IPS DF 6.9 (cell line): ENCODE data around the gene FOXA2.
"Not testable (repeated sequence)": the region's sequence is repeated elsewhere in the genome, so short reads cannot be mapped to it uniquely, and the experiment has no call there.

Source experiments
- DNase-seq: peaks from one replicate; pipeline ENCODE4 v3.0.0-alpha.2; 2013; ENCODE audit warnings: low read depth, low spot score
- H3K27ac ChIP-seq: one replicate; pipeline ENCODE4 v1.5.1; 2013; ENCODE audit warnings: low read length, control low read depth
- H3K27me3 ChIP-seq: 2 replicates; pipeline ENCODE4 v1.6.1; 2013; ENCODE audit warnings: mild to moderate bottlenecking, low read length; ENCODE audit not compliant: control insufficient read depth, insufficient read depth
- H3K36me3 ChIP-seq: 2 replicates; pipeline ENCODE4 v1.6.1; 2013; ENCODE audit warnings: low read length; ENCODE audit not compliant: control insufficient read depth, insufficient read depth
- H3K4me1 ChIP-seq: 2 replicates; pipeline ENCODE4 v1.6.1; 2013; ENCODE audit warnings: low read length; ENCODE audit not compliant: control insufficient read depth, insufficient read depth
- H3K4me3 ChIP-seq: 2 replicates; pipeline ENCODE4 v1.5.1; 2013; ENCODE audit warnings: mild to moderate bottlenecking, low read length
- H3K9me3 ChIP-seq: 2 replicates; pipeline ENCODE4 v1.6.1; 2013; ENCODE audit warnings: low read length, inconsistent platforms; ENCODE audit not compliant: control insufficient read depth, insufficient read depth
- WGBS: extraction: QIAGEN DNeasy Blood & Tissue Kit; methylation state at CpG from one replicate; pipeline ENCODE4 v1.1.7; 2013; ENCODE audit warnings: mixed read lengths, missing lambda C conversion rate; ENCODE audit not compliant: insufficient read length, insufficient coverage; 5-methylcytosine and 5-hydroxymethylcytosine counted together

Gene FOXA2

GRCh38 chr20:22555791-22556564, 28.4 kb downstream of the FOXA2 start:
- H3K27me3 ChIP-seq: peaks cover 44% of the 10 kb centered on the region
- DNase-seq: no peak
- H3K4me3 ChIP-seq: no peak overlapping the region
- H3K9me3 ChIP-seq: no peaks in the 10 kb centered on the region
- peaks cover 12% of the 10 kb centered on the region for H3K4me1 ChIP-seq
- H3K36me3 ChIP-seq: no peaks in the 10 kb centered on the region
- WGBS: no CpG with 5 or more reads among the region's 5 CpGs
- no peak overlapping the region for H3K27ac ChIP-seq

- no peak for DNase-seq
- Histone ChIP-seq H3K27me3 (peaks cover 30% of the 10 kb centered on the region), H3K4me3 (no peak overlapping the region), H3K36me3 (no peaks in the 10 kb centered on the region), H3K9me3 (no peaks in the 10 kb centered on the region), H3K4me1 (peaks cover 12% of the 10 kb centered on the region), H3K27ac (no peak overlapping the region)
- no CpG with 5 or more reads among the region's 2 CpGs for WGBS
Measured at GRCh38 chr20:22554391-22554790, 30.0 kb downstream of the FOXA2 start.

- not testable (repeated sequence) for H3K36me3 ChIP-seq, H3K27ac ChIP-seq, H3K27me3 ChIP-seq, DNase-seq, H3K9me3 ChIP-seq, H3K4me3 ChIP-seq, H3K4me1 ChIP-seq
- WGBS: no CpG with 5 or more reads among the region's 4 CpGs
Measured at GRCh38 chr20:22550514-22550913, 33.9 kb downstream of the FOXA2 start.

- no peak overlapping the region for H3K27ac ChIP-seq
- WGBS: no CpG with 5 or more reads among the region's 4 CpGs
- no peaks in the 10 kb centered on the region for H3K27me3 ChIP-seq
- H3K36me3 ChIP-seq: no peaks in the 10 kb centered on the region
- no peaks in the 10 kb centered on the region for H3K9me3 ChIP-seq
- no peak overlapping the region for H3K4me3 ChIP-seq
- no peaks in the 10 kb centered on the region for H3K4me1 ChIP-seq
- no peak for DNase-seq
Measured at GRCh38 chr20:22548040-22548439, 36.3 kb downstream of the FOXA2 start.

GRCh38 chr20:22546344-22546743, 38.0 kb downstream of the FOXA2 start:
- no peaks in the 10 kb centered on the region for H3K9me3 ChIP-seq
- no peak overlapping the region for H3K27ac ChIP-seq
- H3K4me1 ChIP-seq: no peaks in the 10 kb centered on the region
- H3K27me3 ChIP-seq: no peaks in the 10 kb centered on the region
- no peak for DNase-seq
- no CpG with 5 or more reads among the region's 3 CpGs for WGBS
- no peak overlapping the region for H3K4me3 ChIP-seq
- no peaks in the 10 kb centered on the region for H3K36me3 ChIP-seq

- Histone ChIP-seq H3K36me3 (no peaks in the 10 kb centered on the region), H3K9me3 (no peaks in the 10 kb centered on the region), H3K27ac (no peak overlapping the region), H3K4me3 (no peak overlapping the region), H3K4me1 (no peaks in the 10 kb centered on the region), H3K27me3 (no peaks in the 10 kb centered on the region)
- no peak for DNase-seq
Measured at GRCh38 chr20:22545045-22545444, 39.3 kb downstream of the FOXA2 start.

- H3K36me3 ChIP-seq: no peaks in the 10 kb centered on the region
- H3K9me3 ChIP-seq: no peaks in the 10 kb centered on the region
- no peak overlapping the region for H3K27ac ChIP-seq
- no peaks in the 10 kb centered on the region for H3K27me3 ChIP-seq
- H3K4me3 ChIP-seq: no peak overlapping the region
- no peaks in the 10 kb centered on the region for H3K4me1 ChIP-seq
- no peak for DNase-seq
- WGBS: no CpG with 5 or more reads among the region's 1 CpG
Measured at GRCh38 chr20:22544462-22544861, 39.9 kb downstream of the FOXA2 start.

- DNase-seq: no peak
- Histone ChIP-seq H3K4me3 (no peak overlapping the region), H3K27me3 (no peaks in the 10 kb centered on the region), H3K4me1 (no peaks in the 10 kb centered on the region), H3K27ac (no peak overlapping the region), H3K36me3 (no peaks in the 10 kb centered on the region), H3K9me3 (no peaks in the 10 kb centered on the region)
- no CpG with 5 or more reads among the region's 1 CpG for WGBS
Measured at GRCh38 chr20:22542427-22542826, 41.9 kb downstream of the FOXA2 start.

- no peak for DNase-seq
- WGBS: no CpG with 5 or more reads among the region's 10 CpGs
- no peaks in the 10 kb centered on the region for H3K9me3 ChIP-seq
- H3K27ac ChIP-seq: no peak overlapping the region
- no peaks in the 10 kb centered on the region for H3K4me1 ChIP-seq
- no peak overlapping the region for H3K4me3 ChIP-seq
- H3K27me3 ChIP-seq: no peaks in the 10 kb centered on the region
- no peaks in the 10 kb centered on the region for H3K36me3 ChIP-seq
Measured at GRCh38 chr20:22540832-22541231, 43.5 kb downstream of the FOXA2 start.

- Histone ChIP-seq H3K9me3 (no peaks in the 10 kb centered on the region), H3K27me3 (no peaks in the 10 kb centered on the region), H3K4me1 (no peaks in the 10 kb centered on the region), H3K4me3 (no peak overlapping the region), H3K27ac (no peak overlapping the region), H3K36me3 (no peaks in the 10 kb centered on the region)
- no CpG with 5 or more reads among the region's 4 CpGs for WGBS
- DNase-seq: no peak
Measured at GRCh38 chr20:22536956-22537756, 47.2 kb downstream of the FOXA2 start.
